ENCODE data around the gene DNALI1. TPM values are rescaled to one million over a fixed set of nuclear protein-coding genes. Genes with fewer than 3 reads are reported as not detected.
A peak's percentile ranks its signal among the peaks of the same experiment; 100 is the strongest.

DNALI1 gene
- total RNA-seq, 1 donor from 2014 or later: 8.7 TPM

GRCh38 chr1:37596182-37596667, 39.5 kb downstream of the DNALI1 start:
- DNase-seq (ENCODE audit: low read depth): no peak

GRCh38 chr1:37599940-37600339, 43.2 kb downstream of the DNALI1 start:
- no peak for DNase-seq (ENCODE audit: low read depth)
- TF ChIP-seq CTCF (IDR thresholded peaks at IDR 0.05; ENCODE audit: insufficient read depth, low read length, poor library complexity, severe bottlenecking): no peak
- no peak overlapping the region for H3K4me3 ChIP-seq (ENCODE audit: low read depth, low read length)
- no peaks in the 10 kb centered on the region for H3K36me3 ChIP-seq (ENCODE audit: control insufficient read depth, insufficient read depth, low read length)
- H3K27me3 ChIP-seq (ENCODE audit: control insufficient read depth, insufficient read depth, low read length): peaks cover 5% of the 10 kb centered on the region

More at GRCh38 chr1:37596182-37596667, 39.5 kb downstream of the DNALI1 start:
- Histone ChIP-seq H3K4me3 (ENCODE audit: low read depth, low read length) (peak overlapping the region; percentile 85), H3K27me3 (ENCODE audit: control insufficient read depth, insufficient read depth, low read length) (no peaks in the 10 kb centered on the region), H3K36me3 (ENCODE audit: control insufficient read depth, insufficient read depth, low read length) (peaks cover 2% of the 10 kb centered on the region)
- no peak for TF ChIP-seq CTCF (IDR thresholded peaks at IDR 0.05; ENCODE audit: insufficient read depth, low read length, poor library complexity, severe bottlenecking)

- Histone ChIP-seq H3K36me3 (ENCODE audit: control insufficient read depth, insufficient read depth, low read length) (no peaks in the 10 kb centered on the region), H3K27me3 (ENCODE audit: control insufficient read depth, insufficient read depth, low read length) (peaks cover 9% of the 10 kb centered on the region), H3K4me3 (ENCODE audit: low read depth, low read length) (no peak overlapping the region)
- no peak for TF ChIP-seq CTCF (IDR thresholded peaks at IDR 0.05; ENCODE audit: insufficient read depth, low read length, poor library complexity, severe bottlenecking)
- DNase-seq (ENCODE audit: low read depth): no peak
These were observed 44.7 kb downstream of the DNALI1 start for GRCh38 chr1:37601441-37601840.

GRCh38 chr1:37602750-37603694, 46.3 kb downstream of the DNALI1 start:
- H3K4me3 ChIP-seq (ENCODE audit: low read depth, low read length): no peak overlapping the region
- H3K27me3 ChIP-seq (ENCODE audit: control insufficient read depth, insufficient read depth, low read length): peaks cover 20% of the 10 kb centered on the region
- peak; percentile 79 for TF ChIP-seq CTCF (IDR thresholded peaks at IDR 0.05; ENCODE audit: insufficient read depth, low read length, poor library complexity, severe bottlenecking)
- no peaks in the 10 kb centered on the region for H3K36me3 ChIP-seq (ENCODE audit: control insufficient read depth, insufficient read depth, low read length)
- DNase-seq (ENCODE audit: low read depth): no peak

- peaks cover 30% of the 10 kb centered on the region for H3K27me3 ChIP-seq (ENCODE audit: control insufficient read depth, insufficient read depth, low read length)
- DNase-seq (ENCODE audit: low read depth): no peak
- no peak overlapping the region for H3K4me3 ChIP-seq (ENCODE audit: low read depth, low read length)
- H3K36me3 ChIP-seq (ENCODE audit: control insufficient read depth, insufficient read depth, low read length): no peaks in the 10 kb centered on the region
- TF ChIP-seq CTCF (IDR thresholded peaks at IDR 0.05; ENCODE audit: insufficient read depth, low read length, poor library complexity, severe bottlenecking): no peak
These were observed 48.4 kb downstream of the DNALI1 start for GRCh38 chr1:37605061-37605650.

All from kidney epithelial cell (primary cell).